ENCODE measurements around the gene SMOC2. TPM values are rescaled to one million over a fixed set of nuclear protein-coding genes. Genes with fewer than 3 reads are reported as not detected.

Gene SMOC2
- total and polyA plus RNA-seq, 7 donors = 12.3 to 90.3 (median 22.8) TPM

DNA sequence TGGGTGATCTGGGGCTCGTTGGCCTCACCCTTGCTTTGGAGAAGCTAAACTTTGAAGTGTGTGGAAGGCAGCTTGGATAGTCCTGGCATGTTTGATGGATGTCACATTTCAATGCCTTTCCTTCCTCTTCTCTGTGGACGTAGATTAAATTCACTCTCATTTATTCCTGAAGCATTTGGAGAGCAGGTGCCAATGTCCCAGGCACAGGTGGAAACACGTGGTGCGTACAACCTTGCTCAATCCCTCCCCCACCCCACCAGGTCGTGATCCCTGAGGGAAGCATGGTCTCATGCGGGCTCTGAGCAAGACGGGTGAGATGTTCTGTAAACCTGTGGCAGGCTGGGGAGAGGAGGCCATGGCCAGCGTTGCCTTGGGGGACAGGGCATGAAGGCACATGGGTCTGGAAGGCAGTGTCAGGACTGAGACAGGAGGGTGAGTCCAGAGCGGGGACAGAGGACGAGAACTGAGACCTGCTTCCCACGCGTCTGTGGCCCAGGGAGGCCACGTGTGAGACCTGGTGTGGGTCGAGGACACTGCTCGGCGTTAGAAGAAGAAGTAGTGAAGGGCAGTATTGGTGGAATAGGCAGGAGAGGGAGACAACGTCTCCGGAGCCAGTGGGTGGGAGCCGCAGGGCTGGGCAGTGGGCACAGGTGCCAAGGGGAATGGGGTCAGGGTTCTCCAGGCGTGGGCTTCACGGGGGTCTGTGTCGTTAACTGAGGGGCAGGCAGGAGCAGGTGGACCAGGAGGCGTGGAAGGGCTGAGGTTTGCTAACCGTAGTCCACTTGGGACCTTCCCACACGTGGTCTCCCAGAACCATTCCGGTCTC, 34.4 kb downstream of the SMOC2 start:
- Histone ChIP-seq H3K4me1 (no peaks in the 10 kb centered on the region), H3K27me3 (ENCODE audit: insufficient read depth in 3 of 3, low read length in 2 of 3) (peaks cover 3 to 5% (median 3%) of the 10 kb centered on the region in 3 donors), H3K27ac (no peak overlapping the region), H3K9me3 (peaks cover 3% of the 10 kb centered on the region), H3K4me3 (no peak overlapping the region), H3K36me3 (ENCODE audit: insufficient read depth in 1 of 2, low read depth in 1 of 2) (no peaks in the 10 kb centered on the region)
- no peak for ATAC-seq
- intact Hi-C loops (cut with DNase I) = no loop called here
- DNase-seq = no peak
- WGBS, 3 donors = 82 to 90% (median 83%) methylated on average over 26 of the region's 26 CpGs
- TF ChIP-seq, protein P1, sequence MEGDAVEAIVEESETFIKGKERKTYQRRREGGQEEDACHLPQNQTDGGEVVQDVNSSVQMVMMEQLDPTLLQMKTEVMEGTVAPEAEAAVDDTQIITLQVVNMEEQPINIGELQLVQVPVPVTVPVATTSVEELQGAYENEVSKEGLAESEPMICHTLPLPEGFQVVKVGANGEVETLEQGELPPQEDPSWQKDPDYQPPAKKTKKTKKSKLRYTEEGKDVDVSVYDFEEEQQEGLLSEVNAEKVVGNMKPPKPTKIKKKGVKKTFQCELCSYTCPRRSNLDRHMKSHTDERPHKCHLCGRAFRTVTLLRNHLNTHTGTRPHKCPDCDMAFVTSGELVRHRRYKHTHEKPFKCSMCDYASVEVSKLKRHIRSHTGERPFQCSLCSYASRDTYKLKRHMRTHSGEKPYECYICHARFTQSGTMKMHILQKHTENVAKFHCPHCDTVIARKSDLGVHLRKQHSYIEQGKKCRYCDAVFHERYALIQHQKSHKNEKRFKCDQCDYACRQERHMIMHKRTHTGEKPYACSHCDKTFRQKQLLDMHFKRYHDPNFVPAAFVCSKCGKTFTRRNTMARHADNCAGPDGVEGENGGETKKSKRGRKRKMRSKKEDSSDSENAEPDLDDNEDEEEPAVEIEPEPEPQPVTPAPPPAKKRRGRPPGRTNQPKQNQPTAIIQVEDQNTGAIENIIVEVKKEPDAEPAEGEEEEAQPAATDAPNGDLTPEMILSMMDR (IDR thresholded peaks at IDR 0.05) = no peak

DNA sequence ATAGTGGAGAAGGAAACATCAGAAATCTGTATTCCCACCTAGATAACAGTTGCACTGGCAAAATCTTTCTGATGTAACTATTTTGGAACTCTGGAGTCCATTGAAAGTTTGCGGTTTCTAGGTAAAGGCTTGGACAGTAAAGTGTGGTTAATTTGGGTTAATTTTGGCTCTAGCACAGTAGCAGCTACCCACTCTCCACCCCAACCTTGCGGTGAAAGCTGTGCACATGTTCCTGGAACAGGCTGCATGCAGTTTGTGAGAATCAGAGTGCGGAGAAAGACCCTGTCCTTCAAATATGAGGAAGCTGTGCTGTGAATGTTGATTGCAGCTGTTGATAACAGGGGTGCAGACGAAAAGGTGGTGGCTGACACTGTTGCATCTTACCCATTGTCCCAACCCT, 38.4 kb downstream of the SMOC2 start:
- no peaks in the 10 kb centered on the region for H3K36me3 ChIP-seq (ENCODE audit: insufficient read depth in 1 of 2, low read depth in 1 of 2)
- H3K27me3 ChIP-seq (ENCODE audit: insufficient read depth in 3 of 3, low read length in 2 of 3) = peaks cover 0 to 5% (median 1%) of the 10 kb centered on the region in 3 donors
- whole genome bisulfite sequencing, 3 donors = 85 to 91% (median 90%) methylated on average over 4 of the region's 4 CpGs
- ATAC-seq (no peak), DNase-seq (no peak)
- H3K9me3 ChIP-seq = no peaks in the 10 kb centered on the region
- H3K4me3 ChIP-seq = no peak overlapping the region
- TF ChIP-seq, protein P1 (IDR thresholded peaks at IDR 0.05) = no peak
- H3K4me1 ChIP-seq = no peaks in the 10 kb centered on the region
- H3K27ac ChIP-seq = no peak overlapping the region
- intact Hi-C loops (cut with DNase I) = no loop called here

DNA sequence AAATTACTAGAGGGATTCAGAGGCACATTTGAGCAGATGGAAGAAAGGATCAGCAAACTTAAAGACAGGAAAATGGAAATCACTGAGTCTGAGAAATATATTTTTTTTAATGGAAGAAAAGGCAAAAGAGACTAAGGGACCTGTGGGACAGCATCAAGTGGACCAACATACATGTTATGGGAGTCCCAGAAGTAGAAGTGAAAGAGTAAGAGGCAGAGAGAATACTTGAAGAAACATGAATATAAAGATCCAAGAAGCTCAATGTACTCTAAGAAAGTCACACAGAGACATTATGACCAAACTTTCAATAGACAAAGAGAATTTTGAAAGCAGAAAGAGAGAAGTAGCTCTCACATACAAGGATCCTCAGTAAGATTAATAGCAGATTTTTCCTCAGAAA, 39.5 kb downstream of the SMOC2 start:
- H3K4me3 ChIP-seq = no peak overlapping the region

DNA sequence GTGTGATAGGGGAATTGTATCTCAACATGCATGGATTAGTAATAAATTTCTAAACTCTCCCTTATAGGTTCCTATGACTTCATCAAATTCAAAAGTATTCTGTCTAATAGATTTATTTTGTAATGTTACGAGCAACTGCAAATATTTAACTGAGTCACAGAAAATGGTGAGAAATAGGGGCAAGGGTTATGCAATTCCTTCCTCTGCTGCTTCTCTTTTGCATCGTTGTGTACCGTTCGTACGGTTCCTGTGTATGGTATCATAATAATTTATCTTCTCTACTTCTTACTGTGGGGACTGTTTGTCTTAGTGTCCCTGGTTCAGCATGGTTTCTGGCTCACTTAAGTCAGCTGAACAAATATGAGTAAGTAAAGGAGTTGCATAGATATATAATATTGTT, 44.8 kb downstream of the SMOC2 start:
- Histone ChIP-seq H3K27ac (no peak overlapping the region), H3K27me3 (ENCODE audit: insufficient read depth in 3 of 3, low read length in 2 of 3) (peaks cover 0 to 12% (median 0%) of the 10 kb centered on the region in 3 donors), H3K9me3 (no peaks in the 10 kb centered on the region), H3K4me1 (no peaks in the 10 kb centered on the region), H3K36me3 (ENCODE audit: insufficient read depth in 1 of 2, low read depth in 1 of 2) (no peaks in the 10 kb centered on the region), H3K4me3 (no peak overlapping the region)
- intact Hi-C loops (cut with DNase I) = no loop called here
- ATAC-seq = no peak
- no peak for DNase-seq
- WGBS, 3 donors = 80 to 82% (median 80%) methylated on average over 5 of the region's 5 CpGs
- TF ChIP-seq, protein P1 (IDR thresholded peaks at IDR 0.05) = no peak

More for the DNA sequence above, 39.5 kb downstream of the SMOC2 start:
- TF ChIP-seq, protein P1 (IDR thresholded peaks at IDR 0.05) = no peak
- H3K27me3 ChIP-seq (ENCODE audit: insufficient read depth in 3 of 3, low read length in 2 of 3) = peaks cover 0 to under 1% (median 0%) of the 10 kb centered on the region in 3 donors
- H3K36me3 ChIP-seq (ENCODE audit: insufficient read depth in 1 of 2, low read depth in 1 of 2) = no peaks in the 10 kb centered on the region
- H3K4me1 ChIP-seq = no peaks in the 10 kb centered on the region
- H3K9me3 ChIP-seq = no peaks in the 10 kb centered on the region
- DNase-seq (no peak), ATAC-seq (no peak)
- intact Hi-C loops (cut with DNase I) = no loop called here
- no peak overlapping the region for H3K27ac ChIP-seq

All from psoas muscle (tissue), 8 donors.